ENCODE data around the gene GP1BB.
"Not testable (repeated sequence)": the region's sequence is repeated elsewhere in the genome, so short reads cannot be mapped to it uniquely, and the experiment has no call there.

The GP1BB gene

GRCh38 chr22:19693981-19694670 lies 29.2 kb upstream of the GP1BB start:
- Histone ChIP-seq H3K4me1 (ENCODE audit: control insufficient read depth, insufficient read depth, low read length, unreplicated experiment) (peaks cover 10% of the 10 kb centered on the region), H3K79me2 (ENCODE audit: control insufficient read depth, insufficient read depth, low read length, unreplicated experiment) (no peaks in the 10 kb centered on the region), H3K36me3 (ENCODE audit: insufficient read depth, low read length) (no peaks in the 10 kb centered on the region), H3K27me3 (ENCODE audit: insufficient read depth, low read length) (no peaks in the 10 kb centered on the region), H3K27ac (ENCODE audit: low read depth, low read length) (no peak overlapping the region), H2AFZ (ENCODE audit: low read length, unreplicated experiment) (no peak overlapping the region), H3K4me3 (ENCODE audit: low read depth, low read length) (no peak overlapping the region)

- H3K36me3 ChIP-seq (ENCODE audit: insufficient read depth, low read length): no peaks in the 10 kb centered on the region
- H3K4me1 ChIP-seq (ENCODE audit: control insufficient read depth, insufficient read depth, low read length, unreplicated experiment): peaks cover 10% of the 10 kb centered on the region
- no peak overlapping the region for H3K4me3 ChIP-seq (ENCODE audit: low read depth, low read length)
- no peak overlapping the region for H2AFZ ChIP-seq (ENCODE audit: low read length, unreplicated experiment)
- no peaks in the 10 kb centered on the region for H3K79me2 ChIP-seq (ENCODE audit: control insufficient read depth, insufficient read depth, low read length, unreplicated experiment)
- no peaks in the 10 kb centered on the region for H3K27me3 ChIP-seq (ENCODE audit: insufficient read depth, low read length)
- H3K27ac ChIP-seq (ENCODE audit: low read depth, low read length): no peak overlapping the region
These were observed 28.6 kb upstream of the GP1BB start for GRCh38 chr22:19694696-19695095.

GRCh38 chr22:19696504-19697276 lies 26.6 kb upstream of the GP1BB start:
- H3K4me1 ChIP-seq (ENCODE audit: control insufficient read depth, insufficient read depth, low read length, unreplicated experiment): peaks cover 3% of the 10 kb centered on the region
- H3K27ac ChIP-seq (ENCODE audit: low read depth, low read length): no peak overlapping the region
- H3K36me3 ChIP-seq (ENCODE audit: insufficient read depth, low read length): no peaks in the 10 kb centered on the region
- H3K79me2 ChIP-seq (ENCODE audit: control insufficient read depth, insufficient read depth, low read length, unreplicated experiment): no peaks in the 10 kb centered on the region
- no peak overlapping the region for H2AFZ ChIP-seq (ENCODE audit: low read length, unreplicated experiment)
- no peak overlapping the region for H3K4me3 ChIP-seq (ENCODE audit: low read depth, low read length)
- H3K27me3 ChIP-seq (ENCODE audit: insufficient read depth, low read length): no peaks in the 10 kb centered on the region

- not testable (repeated sequence) for H3K79me2 ChIP-seq (ENCODE audit: control insufficient read depth, insufficient read depth, low read length, unreplicated experiment); H3K36me3 ChIP-seq (ENCODE audit: insufficient read depth, low read length); H3K27ac ChIP-seq (ENCODE audit: low read depth, low read length); H3K4me1 ChIP-seq (ENCODE audit: control insufficient read depth, insufficient read depth, low read length, unreplicated experiment); H2AFZ ChIP-seq (ENCODE audit: low read length, unreplicated experiment); H3K27me3 ChIP-seq (ENCODE audit: insufficient read depth, low read length); H3K4me3 ChIP-seq (ENCODE audit: low read depth, low read length)
These were observed 25.5 kb upstream of the GP1BB start for GRCh38 chr22:19697871-19698270.

- H3K79me2 ChIP-seq (ENCODE audit: control insufficient read depth, insufficient read depth, low read length, unreplicated experiment): no peaks in the 10 kb centered on the region
- no peak overlapping the region for H3K4me3 ChIP-seq (ENCODE audit: low read depth, low read length)
- H3K4me1 ChIP-seq (ENCODE audit: control insufficient read depth, insufficient read depth, low read length, unreplicated experiment): no peaks in the 10 kb centered on the region
- no peak overlapping the region for H2AFZ ChIP-seq (ENCODE audit: low read length, unreplicated experiment)
- H3K27me3 ChIP-seq (ENCODE audit: insufficient read depth, low read length): no peaks in the 10 kb centered on the region
- H3K27ac ChIP-seq (ENCODE audit: low read depth, low read length): no peak overlapping the region
- H3K36me3 ChIP-seq (ENCODE audit: insufficient read depth, low read length): no peaks in the 10 kb centered on the region
These were observed 22.4 kb upstream of the GP1BB start for GRCh38 chr22:19700790-19701419.

- no peaks in the 10 kb centered on the region for H3K36me3 ChIP-seq (ENCODE audit: insufficient read depth, low read length)
- H3K27ac ChIP-seq (ENCODE audit: low read depth, low read length): no peak overlapping the region
- no peaks in the 10 kb centered on the region for H3K27me3 ChIP-seq (ENCODE audit: insufficient read depth, low read length)
- H3K4me3 ChIP-seq (ENCODE audit: low read depth, low read length): no peak overlapping the region
- no peaks in the 10 kb centered on the region for H3K4me1 ChIP-seq (ENCODE audit: control insufficient read depth, insufficient read depth, low read length, unreplicated experiment)
- no peak overlapping the region for H2AFZ ChIP-seq (ENCODE audit: low read length, unreplicated experiment)
- H3K79me2 ChIP-seq (ENCODE audit: control insufficient read depth, insufficient read depth, low read length, unreplicated experiment): no peaks in the 10 kb centered on the region
These were observed 21.8 kb upstream of the GP1BB start for GRCh38 chr22:19701420-19702145.

GRCh38 chr22:19703869-19704268 lies 19.5 kb upstream of the GP1BB start:
- Histone ChIP-seq H2AFZ (ENCODE audit: low read length, unreplicated experiment) (no peak overlapping the region), H3K4me3 (ENCODE audit: low read depth, low read length) (no peak overlapping the region), H3K27me3 (ENCODE audit: insufficient read depth, low read length) (no peaks in the 10 kb centered on the region), H3K79me2 (ENCODE audit: control insufficient read depth, insufficient read depth, low read length, unreplicated experiment) (no peaks in the 10 kb centered on the region), H3K27ac (ENCODE audit: low read depth, low read length) (no peak overlapping the region), H3K36me3 (ENCODE audit: insufficient read depth, low read length) (no peaks in the 10 kb centered on the region), H3K4me1 (ENCODE audit: control insufficient read depth, insufficient read depth, low read length, unreplicated experiment) (peaks cover 3% of the 10 kb centered on the region)

- no peak overlapping the region for H3K27ac ChIP-seq (ENCODE audit: low read depth, low read length)
- H3K4me3 ChIP-seq (ENCODE audit: low read depth, low read length): no peak overlapping the region
- no peaks in the 10 kb centered on the region for H3K27me3 ChIP-seq (ENCODE audit: insufficient read depth, low read length)
- H3K36me3 ChIP-seq (ENCODE audit: insufficient read depth, low read length): no peaks in the 10 kb centered on the region
- no peaks in the 10 kb centered on the region for H3K79me2 ChIP-seq (ENCODE audit: control insufficient read depth, insufficient read depth, low read length, unreplicated experiment)
- peaks cover 8% of the 10 kb centered on the region for H3K4me1 ChIP-seq (ENCODE audit: control insufficient read depth, insufficient read depth, low read length, unreplicated experiment)
- H2AFZ ChIP-seq (ENCODE audit: low read length, unreplicated experiment): no peak overlapping the region
These were observed 18.9 kb upstream of the GP1BB start for GRCh38 chr22:19704355-19705015.

- Histone ChIP-seq H3K27ac (ENCODE audit: low read depth, low read length) (no peak overlapping the region), H3K79me2 (ENCODE audit: control insufficient read depth, insufficient read depth, low read length, unreplicated experiment) (no peaks in the 10 kb centered on the region), H3K4me1 (ENCODE audit: control insufficient read depth, insufficient read depth, low read length, unreplicated experiment) (peaks cover 9% of the 10 kb centered on the region), H3K4me3 (ENCODE audit: low read depth, low read length) (no peak overlapping the region), H3K36me3 (ENCODE audit: insufficient read depth, low read length) (no peaks in the 10 kb centered on the region), H3K27me3 (ENCODE audit: insufficient read depth, low read length) (no peaks in the 10 kb centered on the region), H2AFZ (ENCODE audit: low read length, unreplicated experiment) (no peak overlapping the region)
These were observed 18.0 kb upstream of the GP1BB start for GRCh38 chr22:19705181-19705934.
